Duodenal mucosa (tissue), 2 donors: ENCODE data around the gene PAX5.

Experiments
- H3K27ac ChIP-seq: one replicate; pipeline ENCODE4 v1.7.0; 2013; ENCODE audit warnings: low read depth, low read length
- H3K27me3 ChIP-seq, 2 donors: one replicate each; pipeline ENCODE4 v1.7.0; 2013; ENCODE audit warnings: low read length in 2 of 2, control low read depth in 1 of 2; ENCODE audit not compliant: insufficient read depth in 2 of 2, control insufficient read depth in 1 of 2
- H3K36me3 ChIP-seq, 2 donors: one replicate each; pipeline ENCODE4 v1.7.0; 2013; ENCODE audit warnings: low read length in 2 of 2, control low read depth in 1 of 2; ENCODE audit not compliant: insufficient read depth in 2 of 2, control insufficient read depth in 1 of 2
- H3K4me1 ChIP-seq, 2 donors: one replicate each; pipeline ENCODE4 v1.7.0; 2013; ENCODE audit warnings: low read length in 2 of 2, control low read depth in 1 of 2; ENCODE audit not compliant: insufficient read depth in 2 of 2, control insufficient read depth in 1 of 2
- H3K4me3 ChIP-seq, 2 donors: one replicate each; pipeline ENCODE4 v1.7.0; 2013; ENCODE audit warnings: low read length in 2 of 2, low read depth in 1 of 2
- H3K9ac ChIP-seq, 2 donors: one replicate each; pipeline ENCODE4 v1.7.0; 2013; ENCODE audit warnings: low read length in 2 of 2, low read depth in 1 of 2
- H3K9me3 ChIP-seq, 2 donors: one replicate each; pipeline ENCODE4 v1.7.0; 2013; ENCODE audit warnings: low read length in 2 of 2, control low read depth in 1 of 2; ENCODE audit not compliant: control insufficient read depth in 1 of 2

PAX5 gene

GRCh38 chr9:37001459-37001858, 32.6 kb downstream of the PAX5 start:
- no peak overlapping the region for H3K9ac ChIP-seq
- no peak overlapping the region for H3K4me3 ChIP-seq
- no peaks in the 10 kb centered on the region for H3K4me1 ChIP-seq
- no peaks in the 10 kb centered on the region for H3K9me3 ChIP-seq
- no peaks in the 10 kb centered on the region for H3K36me3 ChIP-seq
- no peak overlapping the region for H3K27ac ChIP-seq
- peaks cover 42 to 53% of the 10 kb centered on the region in 2 donors for H3K27me3 ChIP-seq

- Histone ChIP-seq H3K4me3 (no peak overlapping the region), H3K9ac (no peak overlapping the region), H3K9me3 (no peaks in the 10 kb centered on the region), H3K36me3 (no peaks in the 10 kb centered on the region), H3K4me1 (no peaks in the 10 kb centered on the region), H3K27me3 (peaks cover 37 to 44% of the 10 kb centered on the region in 2 donors), H3K27ac (no peak overlapping the region)
Measured at GRCh38 chr9:36999728-37000333, 34.2 kb downstream of the PAX5 start.

GRCh38 chr9:36997414-36997813, 36.7 kb downstream of the PAX5 start:
- peaks cover 22 to 25% of the 10 kb centered on the region in 2 donors for H3K27me3 ChIP-seq
- H3K4me3 ChIP-seq, result no peak overlapping the region
- H3K36me3 ChIP-seq, result no peaks in the 10 kb centered on the region
- H3K27ac ChIP-seq, result no peak overlapping the region
- peaks cover 0 to 3% of the 10 kb centered on the region in 2 donors for H3K4me1 ChIP-seq
- H3K9me3 ChIP-seq, result no peaks in the 10 kb centered on the region
- H3K9ac ChIP-seq, result no peak overlapping the region

- no peaks in the 10 kb centered on the region for H3K36me3 ChIP-seq
- peaks cover 15 to 18% of the 10 kb centered on the region in 2 donors for H3K27me3 ChIP-seq
- H3K9ac ChIP-seq, result no peak overlapping the region
- H3K27ac ChIP-seq, result no peak overlapping the region
- no peak overlapping the region for H3K4me3 ChIP-seq
- peaks cover 0 to 3% of the 10 kb centered on the region in 2 donors for H3K4me1 ChIP-seq
- peaks cover 0 to 1% of the 10 kb centered on the region in 2 donors for H3K9me3 ChIP-seq
Measured at GRCh38 chr9:36996706-36997086, 37.4 kb downstream of the PAX5 start.

GRCh38 chr9:36995927-36996705, 38.0 kb downstream of the PAX5 start:
- Histone ChIP-seq H3K9me3 (peaks cover 5 to 7% of the 10 kb centered on the region in 2 donors), H3K36me3 (no peaks in the 10 kb centered on the region), H3K9ac (peak overlapping the region in 1 of 2 donors; percentile 22), H3K27me3 (peaks cover 13 to 17% of the 10 kb centered on the region in 2 donors), H3K27ac (no peak overlapping the region), H3K4me1 (peaks cover 0 to 3% of the 10 kb centered on the region in 2 donors), H3K4me3 (peak overlapping the region; percentile 68 to 69)

GRCh38 chr9:36993933-36994764, 39.9 kb downstream of the PAX5 start:
- peaks cover 7 to 15% of the 10 kb centered on the region in 2 donors for H3K27me3 ChIP-seq
- peaks cover 9 to 13% of the 10 kb centered on the region in 2 donors for H3K9me3 ChIP-seq
- no peak overlapping the region for H3K9ac ChIP-seq
- no peak overlapping the region for H3K4me3 ChIP-seq
- H3K27ac ChIP-seq, result no peak overlapping the region
- peaks cover 0 to 3% of the 10 kb centered on the region in 2 donors for H3K4me1 ChIP-seq
- H3K36me3 ChIP-seq, result no peaks in the 10 kb centered on the region

- Histone ChIP-seq H3K9me3 (peaks cover 9 to 13% of the 10 kb centered on the region in 2 donors), H3K4me3 (no peak overlapping the region), H3K27ac (no peak overlapping the region), H3K36me3 (no peaks in the 10 kb centered on the region), H3K4me1 (peaks cover 0 to 3% of the 10 kb centered on the region in 2 donors), H3K27me3 (peaks cover 17 to 24% of the 10 kb centered on the region in 2 donors), H3K9ac (no peak overlapping the region)
Measured at GRCh38 chr9:36992501-36993316, 41.4 kb downstream of the PAX5 start.

- Histone ChIP-seq H3K27ac (no peak overlapping the region), H3K27me3 (peaks cover 28 to 35% of the 10 kb centered on the region in 2 donors), H3K4me3 (no peak overlapping the region), H3K36me3 (no peaks in the 10 kb centered on the region), H3K9me3 (peaks cover 9 to 13% of the 10 kb centered on the region in 2 donors), H3K4me1 (peaks cover 0 to 3% of the 10 kb centered on the region in 2 donors), H3K9ac (no peak overlapping the region)
Measured at GRCh38 chr9:36991516-36992134, 42.4 kb downstream of the PAX5 start.

- H3K4me1 ChIP-seq, result no peaks in the 10 kb centered on the region
- no peak overlapping the region for H3K4me3 ChIP-seq
- peaks cover 9 to 13% of the 10 kb centered on the region in 2 donors for H3K9me3 ChIP-seq
- no peak overlapping the region for H3K9ac ChIP-seq
- peaks cover 48 to 57% of the 10 kb centered on the region in 2 donors for H3K27me3 ChIP-seq
- no peak overlapping the region for H3K27ac ChIP-seq
- H3K36me3 ChIP-seq, result no peaks in the 10 kb centered on the region
Measured at GRCh38 chr9:36988848-36989247, 45.2 kb downstream of the PAX5 start.
